Measurements from ENCODE around the gene TK2.

Gene TK2

GRCh38 chr16:66488505-66488904 lies 61.4 kb downstream of the TK2 start:
- in situ Hi-C loops (cut with MboI; ENCODE audit: low sequenced_read_pairs, unreplicated experiment): no loop called here
- TF ChIP-seq, protein P1, sequence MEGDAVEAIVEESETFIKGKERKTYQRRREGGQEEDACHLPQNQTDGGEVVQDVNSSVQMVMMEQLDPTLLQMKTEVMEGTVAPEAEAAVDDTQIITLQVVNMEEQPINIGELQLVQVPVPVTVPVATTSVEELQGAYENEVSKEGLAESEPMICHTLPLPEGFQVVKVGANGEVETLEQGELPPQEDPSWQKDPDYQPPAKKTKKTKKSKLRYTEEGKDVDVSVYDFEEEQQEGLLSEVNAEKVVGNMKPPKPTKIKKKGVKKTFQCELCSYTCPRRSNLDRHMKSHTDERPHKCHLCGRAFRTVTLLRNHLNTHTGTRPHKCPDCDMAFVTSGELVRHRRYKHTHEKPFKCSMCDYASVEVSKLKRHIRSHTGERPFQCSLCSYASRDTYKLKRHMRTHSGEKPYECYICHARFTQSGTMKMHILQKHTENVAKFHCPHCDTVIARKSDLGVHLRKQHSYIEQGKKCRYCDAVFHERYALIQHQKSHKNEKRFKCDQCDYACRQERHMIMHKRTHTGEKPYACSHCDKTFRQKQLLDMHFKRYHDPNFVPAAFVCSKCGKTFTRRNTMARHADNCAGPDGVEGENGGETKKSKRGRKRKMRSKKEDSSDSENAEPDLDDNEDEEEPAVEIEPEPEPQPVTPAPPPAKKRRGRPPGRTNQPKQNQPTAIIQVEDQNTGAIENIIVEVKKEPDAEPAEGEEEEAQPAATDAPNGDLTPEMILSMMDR (IDR thresholded peaks at IDR 0.05; ENCODE audit: borderline replicate concordance, control extremely low read depth, extremely low read depth, insufficient read depth, missing control alignments): no peak
- no peak for DNase-seq (ENCODE audit: low spot score)

- no peak for DNase-seq (ENCODE audit: low spot score)
- TF ChIP-seq, protein P1 (IDR thresholded peaks at IDR 0.05; ENCODE audit: borderline replicate concordance, control extremely low read depth, extremely low read depth, insufficient read depth, missing control alignments): no peak
- in situ Hi-C loops (cut with MboI; ENCODE audit: low sequenced_read_pairs, unreplicated experiment): no loop called here
Observed at GRCh38 chr16:66487580-66488275, 62.2 kb downstream of the TK2 start.

GRCh38 chr16:66486773-66487579 lies 62.9 kb downstream of the TK2 start:
- in situ Hi-C loops (cut with MboI; ENCODE audit: low sequenced_read_pairs, unreplicated experiment): no loop called here
- no peak for DNase-seq (ENCODE audit: low spot score)
- TF ChIP-seq, protein P1 (IDR thresholded peaks at IDR 0.05; ENCODE audit: borderline replicate concordance, control extremely low read depth, extremely low read depth, insufficient read depth, missing control alignments): no peak

DNA sequence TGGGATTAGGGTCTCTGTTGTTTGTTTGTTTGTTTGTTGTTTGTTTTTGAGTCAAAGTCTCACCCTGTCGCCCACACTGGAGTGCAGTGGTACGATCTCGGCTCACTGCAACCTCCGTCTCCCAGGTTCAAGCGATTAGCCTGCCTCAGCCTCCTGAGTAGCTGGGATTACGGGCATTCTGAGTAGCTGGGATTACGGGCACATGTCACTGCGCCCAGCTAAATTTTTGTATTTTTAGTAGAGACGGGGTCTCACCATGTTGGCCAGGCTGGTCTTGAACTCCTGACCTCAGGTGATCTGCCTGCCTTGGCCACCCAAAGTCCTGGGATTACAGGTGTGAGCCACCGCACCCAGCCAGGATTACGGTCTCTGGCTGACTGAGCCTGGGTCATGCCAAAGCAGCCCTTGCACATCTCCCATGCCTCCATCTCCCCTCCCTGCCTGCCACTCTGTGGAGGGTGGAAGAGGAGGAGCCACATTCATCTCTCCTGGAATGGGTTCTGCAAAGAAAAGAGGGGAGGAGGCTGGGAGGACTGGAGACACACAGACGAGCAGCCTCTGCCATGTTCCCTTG lies 63.6 kb downstream of the TK2 start:
- TF ChIP-seq, protein P1 (IDR thresholded peaks at IDR 0.05; ENCODE audit: borderline replicate concordance, control extremely low read depth, extremely low read depth, insufficient read depth, missing control alignments): no peak
- in situ Hi-C loops (cut with MboI; ENCODE audit: low sequenced_read_pairs, unreplicated experiment): no loop called here
- DNase-seq (ENCODE audit: low spot score): no peak

DNA sequence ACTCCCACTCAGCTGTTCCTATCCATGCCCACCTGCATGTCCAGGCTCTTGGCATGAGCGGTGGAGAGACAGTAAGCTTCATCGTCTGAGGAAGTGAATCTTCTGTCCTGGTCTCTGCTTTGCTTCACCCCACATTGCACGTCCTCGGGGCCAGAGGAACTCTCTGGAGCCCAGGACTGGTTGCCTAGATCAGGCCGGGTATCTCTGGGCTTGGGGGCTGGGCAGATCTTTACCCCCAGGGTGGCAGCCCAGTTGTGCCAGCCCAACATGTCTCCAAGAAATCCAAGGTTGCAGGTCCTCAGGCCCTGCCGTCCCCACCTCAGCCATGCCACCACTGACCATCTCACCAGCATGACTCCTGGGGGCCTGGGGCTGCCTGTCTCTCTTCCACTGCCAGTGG lies 64.5 kb downstream of the TK2 start:
- TF ChIP-seq, protein P1 (IDR thresholded peaks at IDR 0.05; ENCODE audit: borderline replicate concordance, control extremely low read depth, extremely low read depth, insufficient read depth, missing control alignments): no peak
- in situ Hi-C loops (cut with MboI; ENCODE audit: low sequenced_read_pairs, unreplicated experiment): no loop called here
- no peak for DNase-seq (ENCODE audit: low spot score)

DNA sequence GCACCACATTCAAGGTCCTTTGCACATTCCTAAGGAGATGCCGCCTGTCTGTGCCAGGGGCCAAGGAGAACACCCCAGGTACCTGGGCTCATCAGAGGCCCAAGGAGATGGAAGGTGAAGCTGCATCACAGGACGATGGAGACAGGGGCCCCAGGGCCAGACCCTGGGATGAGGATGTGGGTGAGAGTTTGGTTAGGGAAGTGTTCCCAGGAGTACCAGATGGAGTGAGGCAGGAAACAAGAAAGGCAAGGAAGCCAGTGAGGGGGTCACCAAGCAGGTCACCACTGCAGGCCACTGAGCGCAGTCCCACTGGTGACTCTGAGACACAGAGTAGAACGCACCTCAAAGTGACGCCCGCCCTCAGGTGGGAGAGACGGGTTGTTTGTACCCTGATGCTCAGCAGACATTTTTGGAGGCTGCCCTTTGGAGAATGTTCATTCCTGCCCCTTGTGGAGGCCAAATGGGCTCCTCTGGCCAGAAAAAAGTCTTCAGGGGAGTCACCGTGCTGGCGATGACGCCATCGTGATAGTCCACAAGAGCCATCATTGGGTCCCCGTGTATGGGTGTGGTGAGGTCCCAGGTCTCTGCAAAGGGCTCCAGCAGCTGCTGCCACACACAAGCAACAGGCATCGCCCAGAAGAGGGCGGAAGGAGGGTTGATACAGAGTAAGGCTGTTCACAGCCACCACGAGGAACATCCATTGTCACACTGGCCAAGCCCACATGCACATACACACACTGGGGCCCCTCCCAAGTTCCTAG lies 65.3 kb downstream of the TK2 start:
- in situ Hi-C loops (cut with MboI; ENCODE audit: low sequenced_read_pairs, unreplicated experiment): no loop called here
- TF ChIP-seq, protein P1 (IDR thresholded peaks at IDR 0.05; ENCODE audit: borderline replicate concordance, control extremely low read depth, extremely low read depth, insufficient read depth, missing control alignments): no peak
- DNase-seq (ENCODE audit: low spot score): no peak
